Activated CD8-positive, alpha-beta memory T cell treated with anti-CD3 and anti-CD28 coated beads, Interleukin-2, amount 50 U/mL, for 1 hour (primary cell): ENCODE data around the gene GLIPR1.
"Not testable (repeated sequence)": the region's sequence is repeated elsewhere in the genome, so short reads cannot be mapped to it uniquely, and the experiment has no call there.

Source experiments
- DNase-seq: peaks from one replicate; pipeline ENCODE4 v3.0.0-alpha.2; 2020; ENCODE audit errors: extremely low read depth

The GLIPR1 gene

DNA sequence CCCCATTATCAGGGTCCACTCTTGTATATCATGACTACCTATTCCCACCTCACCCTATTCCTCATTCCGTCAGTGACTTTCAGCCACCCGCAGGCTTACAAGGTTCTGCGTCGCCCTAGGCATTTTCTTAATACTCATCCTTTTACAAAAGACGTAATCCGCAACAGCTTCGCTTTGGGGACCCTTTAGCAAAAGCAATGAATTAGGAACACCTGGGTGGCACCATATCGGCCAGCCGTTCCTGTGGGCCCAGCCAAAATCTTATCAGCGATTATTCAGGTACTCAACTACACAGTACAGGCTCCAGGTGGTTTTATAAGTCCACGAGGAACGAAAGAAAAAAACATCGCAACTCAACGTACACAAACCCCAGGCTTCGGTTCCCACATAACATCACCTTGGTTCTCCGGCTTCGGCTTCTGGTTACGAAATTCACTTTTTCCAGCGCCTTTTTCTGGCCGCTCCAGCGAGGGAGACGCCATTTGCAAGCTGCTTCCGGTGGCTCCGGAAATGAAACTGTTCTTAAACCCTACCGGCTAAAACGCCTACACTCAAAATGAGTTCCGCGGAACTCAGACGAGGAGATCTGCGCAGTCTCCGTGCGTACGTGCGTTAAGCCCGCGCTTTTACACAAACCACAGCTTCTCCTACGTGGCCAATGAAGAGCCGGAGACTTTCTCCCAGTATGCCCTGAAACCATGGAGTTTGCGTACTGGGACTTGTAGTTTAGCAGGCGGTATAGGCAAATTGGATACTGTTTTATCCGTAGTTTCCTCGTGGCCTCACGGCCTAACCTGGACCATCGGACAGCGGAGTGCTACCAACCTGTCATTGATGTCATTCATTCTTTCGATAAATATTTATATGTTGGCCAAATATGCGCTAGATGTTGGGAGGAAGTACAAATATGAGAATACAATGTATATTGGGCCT lies 30.8 kb downstream of the GLIPR1 start, which contains the start of gene KRR1:
TSS of gene KRR1 (minus strand) at position 494 of the 933 bp plus-strand sequence. CDS start at position 482, 12 bp downstream.
- peak; percentile 81 for DNase-seq

DNA sequence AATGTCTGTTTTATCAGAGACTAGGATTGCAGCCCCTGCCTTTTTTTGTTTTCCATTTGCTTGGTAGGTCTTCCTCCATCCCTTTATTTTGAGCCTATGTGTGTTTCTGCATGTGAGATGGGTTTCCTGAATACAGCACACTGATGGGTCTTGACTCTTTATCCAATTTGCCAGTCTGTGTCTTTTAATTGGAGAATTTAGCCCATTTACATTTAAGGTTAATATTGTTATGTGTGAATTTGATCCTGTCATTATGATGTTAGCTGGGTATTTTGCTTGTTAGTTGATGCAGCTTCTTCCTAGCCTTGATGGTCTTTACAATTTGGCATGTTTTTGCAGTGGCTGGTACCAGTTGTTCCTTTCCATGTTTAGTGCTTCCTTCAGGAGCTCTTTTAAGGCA lies 40.7 kb downstream of the GLIPR1 start:
- not testable (repeated sequence) for DNase-seq

DNA sequence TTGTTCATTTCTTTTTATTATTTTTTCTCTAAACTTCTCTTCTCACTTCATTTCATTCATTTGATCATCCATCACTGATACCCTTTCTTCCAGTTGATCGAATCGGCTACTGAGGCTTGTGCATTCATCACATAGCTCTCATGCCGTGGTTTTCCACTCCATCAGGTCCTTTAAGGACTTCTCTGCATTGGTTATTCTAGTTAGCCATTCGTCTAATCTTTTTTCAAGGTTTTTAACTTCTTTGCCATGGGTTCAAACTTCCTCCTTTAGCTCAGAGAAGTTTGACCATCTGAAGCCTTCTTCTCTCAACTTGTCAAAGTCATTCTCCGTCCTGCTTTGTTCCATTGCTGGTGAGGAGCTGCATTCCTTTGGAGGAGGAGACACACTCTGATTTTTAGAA lies 41.6 kb downstream of the GLIPR1 start:
- not testable (repeated sequence) for DNase-seq

DNA sequence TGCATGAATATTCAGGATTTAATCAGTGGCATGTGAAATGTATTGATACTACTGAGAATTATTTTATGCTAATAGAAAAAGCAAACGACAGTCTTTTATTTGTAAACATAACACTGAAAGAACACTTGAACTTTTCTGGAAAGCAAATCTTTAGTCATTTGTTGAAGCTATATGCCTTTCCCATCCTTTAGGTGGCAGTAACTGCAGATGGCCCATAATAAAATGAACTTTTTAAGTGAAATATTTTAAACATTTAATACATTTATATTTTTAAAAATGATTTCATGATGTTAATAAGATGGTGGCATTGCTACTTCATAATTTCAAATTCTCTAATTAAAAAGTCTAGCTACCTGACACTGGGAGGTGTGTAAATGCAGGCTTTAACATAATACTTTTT lies 44.7 kb downstream of the GLIPR1 start:
- no peak for DNase-seq

DNA sequence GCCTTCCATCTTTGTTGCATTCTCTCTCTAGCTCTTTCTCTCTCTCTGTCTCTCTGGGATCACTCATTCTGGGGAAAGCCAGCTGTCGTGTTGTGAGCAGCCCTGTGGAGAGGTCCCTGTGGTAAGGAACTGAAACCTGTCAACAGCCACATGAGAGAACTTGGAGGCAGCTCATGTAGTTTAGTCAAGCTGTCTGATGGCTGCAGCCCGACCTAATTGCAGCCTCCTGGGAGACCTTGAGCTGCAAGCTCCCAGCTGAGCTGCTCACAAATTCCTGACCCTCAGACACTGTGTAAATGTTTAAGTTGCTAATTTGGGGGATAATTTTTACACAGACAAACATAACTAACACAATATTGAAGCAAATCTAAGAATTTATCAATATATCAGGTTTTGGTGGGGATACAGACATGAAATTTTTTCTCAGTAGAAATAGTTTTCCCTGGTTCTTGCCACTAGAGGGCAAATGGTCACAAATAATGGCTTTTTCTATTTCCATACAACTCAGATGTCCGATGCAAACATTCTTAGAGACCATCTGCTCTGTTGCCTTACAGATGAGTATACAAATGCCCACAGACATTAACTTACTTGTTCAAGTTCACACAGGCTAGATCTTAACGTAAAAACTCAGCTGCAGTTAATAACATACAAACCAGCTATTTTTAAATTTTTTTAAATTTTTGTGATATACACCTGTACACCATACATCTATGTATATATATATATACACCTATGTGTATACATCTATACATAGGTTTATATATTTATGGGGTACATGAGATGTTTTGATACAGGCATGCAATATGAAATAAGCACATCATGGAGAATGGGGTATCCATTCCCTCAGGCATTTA lies 46.3 kb downstream of the GLIPR1 start:
- no peak for DNase-seq

DNA sequence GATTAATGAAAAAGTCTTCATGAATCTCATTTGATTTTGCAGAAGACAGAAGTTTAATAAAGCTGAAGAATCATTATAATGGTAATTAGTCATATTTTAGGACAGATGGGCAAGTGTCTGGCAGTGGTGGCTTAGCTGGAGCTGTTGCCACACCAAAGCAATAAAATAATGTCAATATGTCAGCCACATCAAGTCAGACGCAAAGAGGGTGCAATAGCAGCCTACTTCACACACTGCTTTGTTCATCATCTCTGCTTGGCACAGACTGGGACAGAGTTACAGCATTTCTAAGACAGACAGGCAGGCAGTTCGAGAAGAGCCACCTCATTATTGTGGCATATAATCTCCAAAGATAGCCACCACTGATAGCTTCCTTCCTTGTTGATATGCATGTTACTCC lies 47.7 kb downstream of the GLIPR1 start:
- DNase-seq = no peak

DNA sequence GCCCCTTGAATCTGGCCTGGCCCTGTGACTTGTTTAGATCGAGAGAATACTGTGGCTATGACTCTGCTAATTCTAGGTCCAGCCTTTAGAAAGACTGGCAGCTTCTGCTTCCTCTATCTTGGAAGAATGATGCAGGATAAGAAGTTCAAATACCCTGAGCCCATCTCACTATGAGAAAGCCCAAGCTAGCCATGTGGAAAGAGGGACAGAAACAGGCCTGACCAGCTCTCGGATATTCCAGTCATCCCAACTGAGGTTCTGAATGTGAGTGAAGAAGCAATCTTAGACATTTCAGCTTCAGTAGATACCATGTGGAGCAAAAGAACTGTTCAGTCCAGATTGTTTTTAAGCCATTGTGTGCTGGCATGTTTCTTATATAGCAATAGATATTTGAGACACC lies 48.1 kb downstream of the GLIPR1 start:
- no peak for DNase-seq

DNA sequence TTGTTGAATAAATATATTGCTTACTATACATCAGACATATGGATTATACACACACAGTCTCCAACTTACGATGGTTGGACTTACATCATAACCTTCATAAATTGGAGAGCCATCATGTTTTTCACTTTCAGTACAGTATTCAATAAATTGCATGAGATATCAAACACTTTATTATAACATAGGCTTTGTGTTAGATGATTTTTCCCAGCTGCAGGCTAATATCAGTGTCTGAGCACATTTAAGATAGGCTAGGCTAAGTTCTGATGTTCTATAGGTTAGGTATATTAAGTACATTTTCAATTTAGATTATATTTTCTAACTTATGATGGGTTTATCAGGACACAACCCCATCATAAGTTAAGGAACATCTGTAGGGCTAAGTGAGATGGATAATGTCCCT lies 48.8 kb downstream of the GLIPR1 start:
- DNase-seq = no peak

DNA sequence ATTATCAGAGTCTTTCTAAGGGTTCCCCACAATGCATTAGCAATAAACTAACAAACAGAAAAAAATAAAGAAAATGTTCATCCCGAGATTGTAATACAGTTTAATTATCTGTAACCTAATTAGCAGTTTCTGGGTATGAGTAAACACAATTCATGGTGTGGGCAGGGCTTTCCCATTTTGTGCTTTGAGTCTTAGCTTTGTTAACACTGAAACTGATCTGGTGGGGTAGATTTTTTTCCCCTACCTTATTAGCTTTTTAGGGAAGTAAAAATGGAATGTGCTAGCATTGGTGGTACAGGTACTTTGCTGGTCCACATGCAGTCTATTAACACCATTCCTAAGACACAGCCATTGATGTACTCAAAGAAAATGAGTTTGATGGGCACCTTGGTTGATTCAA lies 49.3 kb downstream of the GLIPR1 start:
- no peak for DNase-seq

DNA sequence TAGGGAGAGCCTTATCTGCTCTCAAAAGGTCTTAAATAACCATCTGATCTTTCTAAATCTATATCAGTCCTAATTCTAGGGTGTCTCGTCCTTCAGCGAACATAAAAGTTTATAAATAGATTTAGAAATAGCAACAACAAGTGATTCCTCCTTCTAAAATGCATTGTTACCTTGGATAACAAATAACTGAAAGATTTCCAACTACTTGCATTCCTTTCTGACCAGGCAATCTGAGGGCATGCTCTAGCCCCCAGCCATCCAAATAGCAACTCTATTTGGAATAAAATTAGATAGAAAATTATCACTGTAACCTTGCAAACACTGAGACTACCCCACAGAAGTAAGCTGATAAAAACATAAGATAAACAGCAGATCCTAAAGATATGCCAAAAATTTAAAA lies 52.7 kb downstream of the GLIPR1 start:
- no peak for DNase-seq

DNA sequence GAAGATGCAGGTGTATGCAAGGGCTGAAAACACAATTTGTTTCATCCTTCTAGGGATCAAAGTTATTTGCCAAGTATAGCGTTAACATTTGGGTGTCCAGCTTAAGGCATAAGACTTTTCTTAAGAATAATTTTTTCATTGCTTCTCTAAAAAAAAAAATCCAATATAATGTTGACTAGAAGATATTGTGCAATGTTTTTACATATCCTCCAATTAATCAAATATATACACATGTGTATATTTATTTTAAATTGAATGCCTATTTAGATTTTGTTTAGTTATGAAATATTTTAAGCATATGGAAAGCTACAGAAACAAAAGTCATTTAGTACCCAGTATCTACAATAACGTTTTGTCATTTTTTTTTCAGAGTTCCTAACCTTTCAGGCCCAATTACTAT lies 59.3 kb downstream of the GLIPR1 start:
- DNase-seq = no peak

DNA sequence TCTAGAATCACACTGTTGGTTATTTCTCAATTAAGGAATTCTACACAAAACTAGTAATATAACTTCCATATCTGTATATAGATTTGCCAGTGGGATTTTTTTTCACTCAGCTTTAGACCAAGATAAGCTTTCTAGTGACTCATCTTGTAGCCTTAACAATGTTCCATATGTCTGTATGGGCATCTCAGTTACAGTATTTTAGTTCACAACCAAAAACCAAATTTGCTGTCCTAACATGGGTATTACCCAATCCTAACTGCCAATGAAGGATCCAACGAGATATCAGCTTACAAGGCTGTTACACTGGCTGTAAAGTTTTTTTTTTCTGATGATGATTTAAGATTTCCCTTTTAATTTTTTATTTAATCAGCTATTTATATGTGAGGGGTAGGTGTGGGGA lies 62.4 kb downstream of the GLIPR1 start:
- DNase-seq = no peak

DNA sequence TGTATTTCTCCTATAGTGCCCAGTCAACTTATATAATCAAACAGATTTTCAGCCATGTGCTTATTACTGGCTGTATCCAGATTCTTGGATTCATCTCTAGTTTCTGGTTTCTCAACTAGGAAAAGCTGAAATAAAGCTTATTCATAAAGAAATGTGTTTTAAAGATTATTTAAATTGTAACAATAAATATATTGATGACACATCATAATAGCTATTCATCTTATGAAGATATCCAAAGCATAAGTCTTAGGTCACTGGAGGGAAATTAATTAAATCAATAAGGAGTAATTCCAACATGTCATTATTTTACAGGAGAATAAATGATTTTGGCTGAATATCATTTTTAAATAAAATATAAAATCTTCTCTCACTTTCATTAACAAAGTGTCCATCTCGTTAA lies 63.0 kb downstream of the GLIPR1 start:
- no peak for DNase-seq

DNA sequence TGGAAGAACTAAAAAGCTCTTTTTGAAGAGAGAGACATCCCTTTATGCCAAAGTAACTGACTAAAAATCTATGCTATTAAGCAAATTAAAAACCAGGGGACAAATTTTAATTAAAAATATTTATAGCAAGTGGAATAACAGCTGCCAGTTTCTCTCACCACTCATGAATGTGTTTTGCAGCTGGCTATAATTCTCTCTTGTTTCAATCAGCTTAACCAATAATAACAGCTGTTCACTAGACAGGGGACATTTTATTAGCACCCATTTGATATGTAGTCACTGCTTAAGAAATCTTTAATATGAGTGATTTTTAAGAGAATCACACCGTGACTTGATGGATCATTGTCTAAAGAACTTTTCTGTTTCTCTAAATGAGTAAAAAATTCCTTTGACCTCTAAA lies 65.1 kb downstream of the GLIPR1 start:
- no peak for DNase-seq

DNA sequence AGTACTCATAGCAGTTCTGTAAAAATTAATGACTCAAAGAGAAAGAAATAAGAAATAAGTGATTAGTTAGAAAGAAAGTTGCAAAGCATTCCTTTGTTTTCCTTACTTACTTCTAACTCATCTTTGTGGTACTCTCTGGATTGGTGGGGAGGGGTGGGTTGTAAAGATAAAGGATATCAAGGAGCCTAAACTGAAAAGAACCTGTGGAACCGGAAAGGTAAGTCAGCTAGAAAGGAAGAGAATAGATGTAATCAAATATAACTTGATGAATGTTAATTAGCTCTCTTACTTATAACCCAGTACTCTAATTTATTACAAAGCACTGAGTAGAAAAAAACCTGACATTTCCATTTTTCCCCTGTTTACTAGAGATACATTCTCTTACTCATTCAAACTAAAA lies 68.3 kb downstream of the GLIPR1 start:
- no peak for DNase-seq

DNA sequence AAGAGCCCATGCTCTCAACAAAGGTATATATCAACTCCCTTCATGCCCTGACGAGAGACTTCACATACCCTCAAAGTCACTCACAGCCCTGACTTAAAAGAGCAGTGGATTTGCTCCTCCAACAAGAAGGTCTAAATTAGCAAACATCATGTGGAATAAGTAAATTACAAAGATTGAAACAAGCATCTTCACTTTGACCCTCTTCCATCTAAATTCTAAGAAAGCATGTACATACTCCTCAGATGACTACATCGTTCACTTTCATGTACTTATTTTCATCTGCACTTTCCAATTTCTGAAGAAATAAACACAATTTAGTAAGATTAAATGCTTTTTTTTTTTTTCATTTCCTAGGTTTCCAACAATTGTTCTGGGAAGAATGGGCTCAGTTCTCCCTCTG lies 69.4 kb downstream of the GLIPR1 start:
- no peak for DNase-seq

DNA sequence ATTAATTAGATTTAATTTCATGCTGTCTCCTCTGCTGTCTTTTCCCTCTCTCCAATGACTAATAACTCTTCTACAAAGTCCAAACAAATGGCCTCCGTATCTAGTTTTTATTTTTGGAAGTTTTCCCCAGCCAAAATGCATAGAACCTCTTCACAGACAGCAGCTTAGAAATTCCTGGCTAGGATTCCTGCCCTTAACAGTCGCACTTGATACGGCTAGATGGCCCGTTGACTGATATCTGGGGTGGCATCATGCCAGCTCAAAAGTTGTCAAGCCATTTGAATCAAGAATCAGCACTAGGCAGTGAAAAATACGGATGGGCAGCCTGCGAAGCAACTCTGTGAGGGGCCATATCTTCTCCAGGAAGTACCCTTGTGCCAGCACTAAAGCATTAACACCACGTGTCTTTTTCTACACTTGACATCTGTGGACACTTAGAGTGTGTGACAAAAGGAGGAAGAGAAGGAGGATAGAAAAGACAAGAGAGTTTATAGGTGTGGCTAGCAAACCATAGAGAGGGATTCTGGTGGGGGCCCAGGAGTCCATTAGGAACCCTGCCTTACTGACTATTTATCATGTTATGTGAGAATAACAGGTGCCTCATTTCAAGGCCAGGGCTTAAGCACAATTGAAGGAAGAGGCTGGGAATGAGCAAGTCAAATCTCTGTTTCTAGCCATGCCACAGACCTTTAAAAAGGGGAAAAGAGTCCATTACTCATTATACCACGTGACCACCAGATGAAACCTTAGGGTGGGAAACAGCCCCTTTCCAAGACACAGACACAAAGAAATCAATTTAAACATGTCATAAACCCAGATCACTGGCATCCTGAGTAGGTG lies 70.1 kb downstream of the GLIPR1 start:
- DNase-seq = no peak

DNA sequence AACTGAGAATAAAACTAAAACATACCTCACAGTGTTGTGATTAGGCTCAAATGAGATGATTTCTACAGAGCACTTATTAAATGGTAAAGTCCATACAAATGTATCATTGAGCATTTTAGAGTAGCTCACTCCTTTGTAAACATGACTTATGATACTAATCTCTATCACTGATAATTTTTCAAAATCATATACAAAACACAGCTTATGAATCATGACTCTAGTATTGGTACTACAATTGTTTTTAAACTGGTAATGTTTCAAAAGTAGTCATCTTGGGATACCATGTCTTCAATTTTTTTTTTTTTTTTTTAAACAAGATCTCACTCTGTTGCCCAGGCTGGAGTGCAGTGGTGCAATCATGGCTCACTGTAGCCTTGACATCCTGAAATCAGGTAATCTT lies 70.9 kb downstream of the GLIPR1 start:
- no peak for DNase-seq

DNA sequence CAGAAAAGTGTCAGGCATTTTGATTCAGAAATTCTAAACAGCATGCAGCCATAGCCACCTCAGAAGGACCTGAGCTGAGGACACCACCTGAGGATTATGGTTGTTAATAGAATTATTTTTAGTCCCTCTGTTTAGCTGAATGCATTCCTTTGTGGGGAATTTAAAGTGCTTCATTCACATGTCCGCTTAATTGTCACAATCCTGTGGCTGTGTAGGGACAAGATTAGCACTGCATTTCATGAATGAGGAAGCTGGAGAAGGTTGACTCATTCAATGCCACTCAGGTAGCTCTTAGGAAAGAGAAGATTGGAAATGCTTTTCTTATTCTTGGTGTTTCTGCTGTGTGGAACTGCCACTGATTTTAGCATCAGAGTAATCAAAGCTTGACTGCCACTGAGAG lies 72.8 kb downstream of the GLIPR1 start:
- DNase-seq = no peak
